Measurements from ENCODE around the gene PACS1.

PACS1 gene

GRCh38 chr11:66044757-66045156 lies 25.3 kb upstream of the PACS1 start:
- Mint-ChIP-seq H3K9me3 (no peaks in the 10 kb centered on the region), H3K4me1 (ENCODE audit: low read depth) (peaks cover 25% of the 10 kb centered on the region), H3K36me3 (ENCODE audit: low read depth) (no peaks in the 10 kb centered on the region), H3K27me3 (peaks cover 14% of the 10 kb centered on the region), H3K4me3 (peak overlapping the region; percentile 62), H3K27ac (peak overlapping the region; percentile 50)
- DNase-seq = no peak

GRCh38 chr11:66045177-66045639 lies 24.9 kb upstream of the PACS1 start:
- H3K9me3 Mint-ChIP-seq = no peaks in the 10 kb centered on the region
- peaks cover 14% of the 10 kb centered on the region for H3K27me3 Mint-ChIP-seq
- H3K4me1 Mint-ChIP-seq (ENCODE audit: low read depth) = peaks cover 25% of the 10 kb centered on the region
- H3K36me3 Mint-ChIP-seq (ENCODE audit: low read depth) = no peaks in the 10 kb centered on the region
- DNase-seq = peak; percentile 88
- peak overlapping the region; percentile 50 for H3K27ac Mint-ChIP-seq
- peak overlapping the region; percentile 62 for H3K4me3 Mint-ChIP-seq

- Mint-ChIP-seq H3K4me1 (ENCODE audit: low read depth) (peaks cover 36% of the 10 kb centered on the region), H3K36me3 (ENCODE audit: low read depth) (no peaks in the 10 kb centered on the region), H3K4me3 (no peak overlapping the region), H3K27me3 (peaks cover 14% of the 10 kb centered on the region), H3K27ac (no peak overlapping the region), H3K9me3 (no peaks in the 10 kb centered on the region)
- DNase-seq = no peak
Observed at GRCh38 chr11:66046901-66047300, 23.2 kb upstream of the PACS1 start.

GRCh38 chr11:66047541-66048365 lies 22.3 kb upstream of the PACS1 start:
- peaks cover 39% of the 10 kb centered on the region for H3K4me1 Mint-ChIP-seq (ENCODE audit: low read depth)
- H3K4me3 Mint-ChIP-seq = no peak overlapping the region

GRCh38 chr11:66048547-66049323 lies 21.3 kb upstream of the PACS1 start, which contains the start of gene GAL3ST3:
Gene GAL3ST3, minus strand, starts transcription at chr11:66049161. Its CDS starts 3,746 bp downstream, at chr11:66045415.
- H3K9me3 Mint-ChIP-seq = no peaks in the 10 kb centered on the region
- H3K27me3 Mint-ChIP-seq = peaks cover 14% of the 10 kb centered on the region
- DNase-seq = no peak
- peaks cover 17% of the 10 kb centered on the region for H3K36me3 Mint-ChIP-seq (ENCODE audit: low read depth)
- H3K4me3 Mint-ChIP-seq = peak within 1 kb of the TSS; percentile 35
- H3K27ac Mint-ChIP-seq = no peak within 1 kb of the TSS
- H3K4me1 Mint-ChIP-seq (ENCODE audit: low read depth) = peaks cover 49% of the 10 kb centered on the region

More at GRCh38 chr11:66047541-66048365, 22.3 kb upstream of the PACS1 start:
- Mint-ChIP-seq H3K9me3 (no peaks in the 10 kb centered on the region), H3K27ac (no peak overlapping the region), H3K36me3 (ENCODE audit: low read depth) (peaks cover 7% of the 10 kb centered on the region), H3K27me3 (peaks cover 14% of the 10 kb centered on the region)
- no peak for DNase-seq

- Mint-ChIP-seq H3K27me3 (peaks cover 14% of the 10 kb centered on the region), H3K36me3 (ENCODE audit: low read depth) (peaks cover 34% of the 10 kb centered on the region), H3K27ac (peak overlapping the region; percentile 99), H3K4me3 (peak overlapping the region; percentile 100), H3K9me3 (no peaks in the 10 kb centered on the region), H3K4me1 (ENCODE audit: low read depth) (peaks cover 43% of the 10 kb centered on the region)
- DNase-seq = no peak
Observed at GRCh38 chr11:66050581-66051231, 19.4 kb upstream of the PACS1 start.

- Mint-ChIP-seq H3K9me3 (no peaks in the 10 kb centered on the region), H3K27me3 (peaks cover 14% of the 10 kb centered on the region)
- DNase-seq = no peak
Observed at GRCh38 chr11:66051371-66051765, 18.7 kb upstream of the PACS1 start.

GRCh38 chr11:66051766-66052663 lies 18.1 kb upstream of the PACS1 start, which contains the start of gene SF3B2:
Gene SF3B2, plus strand, starts transcription at chr11:66052364. Its CDS starts 21 bp downstream, at chr11:66052385.
- H3K4me1 Mint-ChIP-seq (ENCODE audit: low read depth) = peaks cover 42% of the 10 kb centered on the region
- peak; percentile 95 for DNase-seq
- H3K27me3 Mint-ChIP-seq = peaks cover 14% of the 10 kb centered on the region
- peak within 1 kb of the TSS; percentile 100 for H3K4me3 Mint-ChIP-seq
- peaks cover 47% of the 10 kb centered on the region for H3K36me3 Mint-ChIP-seq (ENCODE audit: low read depth)
- H3K9me3 Mint-ChIP-seq = no peaks in the 10 kb centered on the region
- H3K27ac Mint-ChIP-seq = peak within 1 kb of the TSS; percentile 99

More at GRCh38 chr11:66051371-66051765, 18.7 kb upstream of the PACS1 start:
- peak overlapping the region; percentile 99 for H3K27ac Mint-ChIP-seq
- H3K36me3 Mint-ChIP-seq (ENCODE audit: low read depth) = peaks cover 41% of the 10 kb centered on the region
- peaks cover 42% of the 10 kb centered on the region for H3K4me1 Mint-ChIP-seq (ENCODE audit: low read depth)
- H3K4me3 Mint-ChIP-seq = peak overlapping the region; percentile 100

GRCh38 chr11:66052664-66052982 lies 17.4 kb upstream of the PACS1 start:
- Mint-ChIP-seq H3K9me3 (no peaks in the 10 kb centered on the region), H3K27ac (peak overlapping the region; percentile 99), H3K36me3 (ENCODE audit: low read depth) (peaks cover 53% of the 10 kb centered on the region), H3K27me3 (peaks cover 14% of the 10 kb centered on the region), H3K4me1 (ENCODE audit: low read depth) (peaks cover 42% of the 10 kb centered on the region), H3K4me3 (peak overlapping the region; percentile 100)
- DNase-seq = no peak

GRCh38 chr11:66055021-66055420 lies 15.1 kb upstream of the PACS1 start:
- H3K9me3 Mint-ChIP-seq = no peaks in the 10 kb centered on the region
- peak overlapping the region; percentile 84 for H3K27ac Mint-ChIP-seq
- peaks cover 77% of the 10 kb centered on the region for H3K36me3 Mint-ChIP-seq (ENCODE audit: low read depth)
- no peaks in the 10 kb centered on the region for H3K27me3 Mint-ChIP-seq
- DNase-seq = no peak
- H3K4me1 Mint-ChIP-seq (ENCODE audit: low read depth) = peaks cover 51% of the 10 kb centered on the region
- H3K4me3 Mint-ChIP-seq = no peak overlapping the region

GRCh38 chr11:66056501-66056900 lies 13.6 kb upstream of the PACS1 start:
- Mint-ChIP-seq H3K9me3 (no peaks in the 10 kb centered on the region), H3K27ac (peak overlapping the region; percentile 29), H3K4me1 (ENCODE audit: low read depth) (peaks cover 55% of the 10 kb centered on the region), H3K36me3 (ENCODE audit: low read depth) (peaks cover 92% of the 10 kb centered on the region), H3K4me3 (no peak overlapping the region), H3K27me3 (no peaks in the 10 kb centered on the region)
- no peak for DNase-seq

- Mint-ChIP-seq H3K9me3 (no peaks in the 10 kb centered on the region), H3K4me3 (no peak overlapping the region)
Observed at GRCh38 chr11:66059966-66060680, 9.9 kb upstream of the PACS1 start.

GRCh38 chr11:66061268-66061667 lies 8.8 kb upstream of the PACS1 start:
- H3K4me1 Mint-ChIP-seq (ENCODE audit: low read depth) = peaks cover 60% of the 10 kb centered on the region
- H3K9me3 Mint-ChIP-seq = no peaks in the 10 kb centered on the region
- no peaks in the 10 kb centered on the region for H3K27me3 Mint-ChIP-seq
- DNase-seq = no peak
- peak overlapping the region; percentile 88 for H3K27ac Mint-ChIP-seq
- peak overlapping the region; percentile 2 for H3K4me3 Mint-ChIP-seq
- H3K36me3 Mint-ChIP-seq (ENCODE audit: low read depth) = peaks cover 97% of the 10 kb centered on the region

More at GRCh38 chr11:66059966-66060680, 9.9 kb upstream of the PACS1 start:
- Mint-ChIP-seq H3K4me1 (ENCODE audit: low read depth) (peaks cover 59% of the 10 kb centered on the region), H3K27ac (peak overlapping the region; percentile 88), H3K27me3 (no peaks in the 10 kb centered on the region), H3K36me3 (ENCODE audit: low read depth) (peaks cover 98% of the 10 kb centered on the region)
- DNase-seq = no peak

Measured in activated T-cell treated with anti-CD3 and anti-CD28 coated beads, Interleukin-2, amount 50 U/mL, for 24 hours (primary cell).